Measurements from ENCODE around the gene DDX1.

- TF ChIP-seq CTCF (IDR thresholded peaks at IDR 0.05; ENCODE audit: insufficient read depth, low read length) (no peak), REST (IDR thresholded peaks at IDR 0.05; ENCODE audit: insufficient replicate concordance, low read depth) (no peak), POLR2AphosphoS5 (IDR thresholded peaks at IDR 0.05; ENCODE audit: low read depth) (no peak), SPI1 (IDR thresholded peaks at IDR 0.05; ENCODE audit: borderline replicate concordance, low read depth) (no peak), GABPA (IDR thresholded peaks at IDR 0.05; ENCODE audit: low read depth) (no peak)
These were observed 26.8 kb downstream of the DDX1 start for GRCh38 chr2:15618449-15618855.

All from HL-60 (cell line).